Measurements from ENCODE around the gene ZNF474. TPM values are rescaled to one million over a fixed set of nuclear protein-coding genes. Genes with fewer than 3 reads are reported as not detected.
"Not testable (repeated sequence)": the region's sequence is repeated elsewhere in the genome, so short reads cannot be mapped to it uniquely, and the experiment has no call there.

The ZNF474 gene
- 0.59 TPM for polyA plus RNA-seq (ENCODE audit: insufficient read length)

DNA sequence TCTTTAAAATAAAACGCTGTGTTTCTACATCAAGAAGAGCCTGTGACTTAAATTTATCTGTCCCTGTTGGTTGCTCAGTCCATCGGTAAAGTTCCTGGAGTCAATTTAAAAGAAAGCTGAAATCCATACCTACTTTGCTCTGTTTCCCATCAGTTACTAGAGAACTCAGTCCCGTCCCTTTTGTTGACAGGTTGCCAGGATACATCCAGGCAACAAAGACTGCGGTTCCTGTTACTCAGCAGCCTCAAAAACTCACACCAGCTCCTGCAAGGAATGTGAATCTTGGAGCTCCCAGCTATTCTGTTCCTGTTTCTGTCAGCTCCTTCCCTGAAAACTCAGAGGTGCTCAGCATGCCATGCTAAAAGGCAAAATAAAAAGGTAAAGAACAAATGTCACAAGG, at the start of gene ZNF474:
ZNF474 (plus strand) TSS at position 241 of the 400 bp plus-strand sequence. CDS start 22,445 bp downstream, outside the sequence.
- peak; percentile 85 for DNase-seq

DNA sequence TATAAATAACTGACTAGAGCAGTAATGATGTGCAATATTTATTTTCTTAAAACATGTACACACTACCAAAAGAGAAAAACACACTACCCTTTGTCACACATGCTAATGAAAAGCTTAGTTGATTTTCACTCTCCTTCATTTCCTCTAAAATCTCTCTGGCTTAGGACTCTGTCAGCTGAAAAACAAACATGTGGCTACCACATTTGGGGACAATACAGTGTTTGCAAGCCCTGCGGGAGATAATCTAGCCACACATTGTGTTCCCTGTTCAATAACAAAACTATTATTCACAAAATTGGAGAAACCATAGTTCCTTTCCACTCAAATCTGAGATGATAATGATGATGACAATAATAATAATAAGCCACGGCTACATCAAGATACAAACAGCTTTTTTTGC, 47.8 kb upstream of the ZNF474 start:
- DNase-seq = no peak

DNA sequence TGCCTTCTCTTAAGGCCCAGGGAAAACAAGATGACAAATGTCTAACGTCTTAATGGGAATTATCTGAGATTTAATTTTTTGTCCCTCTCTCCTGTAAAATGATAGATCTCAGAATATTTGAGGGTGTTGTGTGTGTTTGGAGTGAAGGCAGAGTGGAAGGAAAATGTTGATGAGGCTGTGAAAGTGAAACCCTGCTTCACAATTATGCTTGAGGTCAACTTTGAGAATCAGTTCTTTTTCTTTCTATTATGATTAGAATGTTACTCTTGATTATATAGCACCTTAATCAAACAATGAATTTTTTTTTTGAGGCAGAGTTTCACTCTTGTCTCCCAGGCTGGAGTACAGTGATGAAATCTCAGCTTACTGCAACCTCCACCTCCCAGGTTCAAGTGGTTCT, 45.8 kb upstream of the ZNF474 start:
- no peak for DNase-seq

DNA sequence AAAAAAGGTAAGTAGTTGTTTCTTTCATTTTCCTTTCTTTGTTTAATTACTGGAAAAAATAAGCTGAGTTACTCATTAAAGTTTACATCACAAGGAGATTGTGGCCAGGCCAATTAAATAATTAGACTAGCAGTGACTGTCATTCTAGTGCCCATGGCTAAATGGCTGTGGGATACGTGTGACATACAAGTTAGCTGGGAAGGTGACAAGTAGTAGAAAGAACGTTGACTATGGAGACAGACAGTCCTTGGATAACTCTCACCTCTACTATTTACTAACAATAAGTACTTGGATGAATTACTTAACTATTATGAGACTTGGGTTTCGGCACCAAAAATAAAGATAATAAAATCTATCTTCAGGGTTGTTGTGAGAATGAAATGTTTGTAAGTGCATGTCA, 44.3 kb upstream of the ZNF474 start:
- no peak for DNase-seq

DNA sequence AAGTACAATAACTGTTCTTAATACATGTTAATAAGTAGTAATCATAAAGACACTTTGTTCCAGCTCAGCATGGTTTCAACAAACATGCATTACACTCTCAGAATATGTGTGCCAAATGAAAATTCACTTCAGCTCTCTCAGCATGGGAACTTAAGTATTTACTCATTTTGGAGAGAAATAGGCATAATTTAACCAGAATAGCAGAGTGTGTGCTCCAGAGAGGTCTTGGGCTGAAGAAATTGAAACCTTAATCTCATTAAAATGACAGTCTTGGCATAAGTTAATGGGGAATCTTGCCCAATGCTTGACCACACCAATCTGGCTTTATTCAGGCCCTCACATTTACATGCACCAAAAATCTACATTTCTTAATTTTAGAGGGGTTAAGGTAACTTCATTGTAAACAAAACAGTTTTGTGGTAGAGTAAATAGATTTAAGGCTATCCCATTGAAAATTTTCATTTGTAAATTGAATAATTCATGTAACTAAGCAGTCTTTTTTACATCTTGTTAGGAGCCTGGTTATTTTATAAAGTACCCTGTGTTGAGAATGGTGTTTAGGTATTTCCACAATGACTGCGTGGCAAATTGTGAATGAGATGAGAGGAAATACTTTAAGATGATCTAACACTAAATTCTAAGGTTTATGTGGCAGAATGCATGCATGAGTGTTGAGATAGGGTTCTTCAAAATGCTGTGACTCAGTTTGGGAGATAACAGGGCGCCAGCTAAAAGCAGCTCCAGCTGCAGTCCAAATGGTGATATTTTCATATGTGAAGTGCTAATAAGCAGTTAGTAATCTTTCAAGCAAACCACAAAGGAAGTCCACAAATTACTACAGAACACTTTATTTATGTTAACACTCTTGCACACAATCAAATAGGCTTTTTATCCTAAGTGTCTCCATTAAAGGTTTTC, 40.0 kb upstream of the ZNF474 start:
- no peak for DNase-seq

DNA sequence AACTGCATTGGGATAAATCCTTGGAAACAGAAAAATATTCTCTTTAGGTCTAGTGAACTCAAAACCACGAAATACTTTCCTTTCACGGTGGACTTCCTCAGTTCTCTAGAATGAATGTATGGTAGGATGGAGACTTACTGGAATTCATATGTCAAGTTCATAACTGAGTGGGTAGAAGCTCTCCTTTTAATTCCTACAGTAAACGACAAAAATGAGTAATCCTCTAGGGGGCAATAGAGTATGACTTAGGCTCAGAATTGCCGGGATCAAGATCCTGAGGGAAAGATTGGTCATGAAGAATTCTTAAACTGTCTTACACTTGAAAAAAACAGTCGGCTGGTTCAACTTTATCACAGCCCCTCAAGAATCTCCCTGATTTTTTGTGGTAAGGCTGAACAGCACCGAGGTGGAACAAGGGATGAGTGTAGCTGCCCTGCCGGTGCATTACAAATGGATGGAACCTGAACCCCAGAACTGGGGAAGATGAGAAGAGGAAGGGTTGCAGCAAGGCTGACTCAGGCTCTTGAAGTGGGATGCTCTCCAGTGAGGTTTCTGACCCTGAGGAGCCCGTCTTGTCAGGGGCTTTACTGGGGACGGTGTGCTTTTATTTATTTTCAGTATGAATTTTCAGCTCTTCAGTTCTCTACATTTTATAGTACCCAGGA, 37.3 kb upstream of the ZNF474 start:
- DNase-seq = no peak

DNA sequence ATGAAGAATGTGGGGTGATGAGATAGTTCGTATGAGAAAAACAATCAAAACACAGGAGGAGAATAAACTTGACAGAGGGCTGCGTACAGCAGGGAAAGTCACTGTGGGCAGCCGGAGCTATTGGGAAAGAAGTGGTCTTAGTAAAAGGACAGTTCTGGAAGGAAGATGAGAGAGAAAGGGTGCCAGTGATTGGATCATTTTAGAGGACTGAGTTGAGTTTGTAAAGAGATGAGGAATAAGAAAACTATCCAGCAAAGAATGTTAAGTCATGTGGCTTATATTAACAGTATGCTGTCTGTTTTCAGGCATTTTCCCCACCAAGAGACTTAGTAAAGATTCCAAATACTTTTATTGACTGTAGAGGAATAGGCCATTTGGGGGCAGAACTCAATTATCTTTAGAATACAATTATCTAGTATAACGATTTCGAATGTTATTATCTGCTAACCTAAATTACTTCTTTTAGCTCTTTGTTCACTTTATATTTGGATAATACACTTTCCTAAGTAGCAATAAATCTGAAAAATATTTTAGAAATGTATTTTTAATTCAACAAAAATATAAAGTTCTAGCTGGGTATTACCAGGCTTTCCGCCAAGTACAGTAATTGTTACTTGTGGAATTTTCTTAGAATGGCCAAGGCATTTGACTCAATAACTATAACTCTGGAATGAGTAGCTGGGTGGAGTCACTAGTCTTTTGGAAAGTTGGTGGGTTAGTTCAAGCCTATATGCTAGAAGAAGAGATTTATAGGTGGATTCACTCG, 35.7 kb upstream of the ZNF474 start:
- no peak for DNase-seq

DNA sequence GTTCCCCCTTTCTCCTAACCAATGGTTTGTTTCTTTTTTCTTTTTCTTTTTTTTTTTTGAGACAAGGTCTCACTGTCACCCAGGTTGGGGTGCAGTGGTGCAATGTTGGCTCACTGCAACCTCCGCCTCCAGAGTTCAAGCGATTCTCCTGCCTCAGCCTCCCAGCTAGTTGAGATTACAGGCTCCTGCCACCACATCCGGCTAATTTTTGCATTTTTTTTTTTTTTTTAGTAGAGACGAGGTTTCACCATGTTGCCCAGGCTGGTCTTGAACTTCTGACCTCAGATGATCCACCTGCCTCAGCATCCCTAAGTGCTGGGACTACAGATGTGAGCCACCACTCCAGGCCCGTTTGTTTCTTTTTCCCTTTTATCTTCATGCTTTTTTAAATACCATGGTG, 35.1 kb upstream of the ZNF474 start:
- not testable (repeated sequence) for DNase-seq

DNA sequence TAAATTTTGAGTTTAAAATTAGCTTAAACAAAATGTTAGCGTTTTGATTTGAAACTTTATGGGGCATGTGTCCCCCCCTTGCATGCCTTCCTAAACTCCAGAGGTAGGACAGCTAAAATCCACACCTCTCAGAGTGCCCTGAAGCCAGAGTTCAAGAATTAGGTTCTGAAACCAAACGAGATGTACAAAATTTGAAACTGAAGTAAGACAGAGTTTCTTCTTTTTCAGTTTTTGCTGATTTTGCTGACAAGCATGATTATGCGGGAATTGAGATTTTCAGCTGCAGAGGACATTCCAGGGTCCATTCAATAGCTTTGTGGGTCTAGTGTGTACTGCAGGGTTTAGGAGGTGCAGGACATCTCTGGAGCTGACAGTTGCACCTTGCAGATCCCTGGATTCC, 34.2 kb upstream of the ZNF474 start:
- DNase-seq = no peak

DNA sequence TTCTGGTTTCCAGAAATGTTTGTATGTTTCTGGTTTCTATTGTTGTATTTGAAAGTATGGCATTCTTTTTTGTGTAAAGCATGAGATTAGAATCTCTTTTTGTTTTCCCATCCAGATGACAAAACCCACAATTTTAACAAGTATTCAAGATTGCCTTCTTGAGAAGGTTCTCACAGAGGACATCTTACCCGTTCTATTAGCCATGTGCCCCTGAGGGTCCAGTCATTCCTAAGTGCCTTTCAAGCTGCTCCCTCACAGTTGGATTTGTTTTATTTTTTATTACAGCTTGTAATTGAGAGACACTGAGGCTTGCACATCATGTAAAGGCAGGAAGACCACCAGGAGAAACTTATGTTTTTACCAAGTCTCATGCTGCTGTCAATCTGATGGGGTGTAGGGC, 32.0 kb upstream of the ZNF474 start:
- DNase-seq = no peak

DNA sequence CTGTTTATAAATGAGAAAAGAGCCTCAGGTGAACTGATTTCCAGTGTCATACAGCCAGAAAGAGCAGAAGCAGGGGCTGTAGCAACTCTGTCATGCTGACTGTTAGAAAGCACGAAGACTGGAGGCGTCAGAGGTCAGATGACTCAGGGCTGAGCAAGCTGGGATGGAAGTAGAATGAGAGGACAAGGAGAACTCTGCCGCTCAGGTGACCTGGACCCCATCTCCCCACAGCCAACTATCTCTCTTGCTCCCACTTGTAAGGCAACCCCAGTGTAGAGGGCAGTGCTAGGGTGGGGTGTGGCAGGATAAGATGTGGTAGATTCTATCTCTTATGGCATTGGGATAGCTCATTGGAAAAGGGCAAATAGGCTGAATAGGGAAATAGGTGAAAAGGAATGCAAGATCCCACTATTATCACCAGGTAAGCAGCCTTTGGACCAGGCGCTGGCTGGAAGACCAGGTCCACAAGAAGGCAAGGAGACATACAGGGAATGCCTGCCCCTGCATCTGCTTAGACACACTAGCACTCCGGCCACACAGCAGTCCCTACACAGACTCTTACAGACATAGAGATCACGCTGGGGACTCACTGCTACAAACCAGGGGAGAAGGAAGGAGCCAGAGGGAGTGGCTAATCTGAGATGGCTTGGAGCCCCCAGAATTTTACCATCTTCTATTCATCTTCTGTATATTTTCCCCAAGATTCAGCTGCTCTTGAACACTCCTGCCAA, 30.1 kb upstream of the ZNF474 start:
- no peak for DNase-seq

DNA sequence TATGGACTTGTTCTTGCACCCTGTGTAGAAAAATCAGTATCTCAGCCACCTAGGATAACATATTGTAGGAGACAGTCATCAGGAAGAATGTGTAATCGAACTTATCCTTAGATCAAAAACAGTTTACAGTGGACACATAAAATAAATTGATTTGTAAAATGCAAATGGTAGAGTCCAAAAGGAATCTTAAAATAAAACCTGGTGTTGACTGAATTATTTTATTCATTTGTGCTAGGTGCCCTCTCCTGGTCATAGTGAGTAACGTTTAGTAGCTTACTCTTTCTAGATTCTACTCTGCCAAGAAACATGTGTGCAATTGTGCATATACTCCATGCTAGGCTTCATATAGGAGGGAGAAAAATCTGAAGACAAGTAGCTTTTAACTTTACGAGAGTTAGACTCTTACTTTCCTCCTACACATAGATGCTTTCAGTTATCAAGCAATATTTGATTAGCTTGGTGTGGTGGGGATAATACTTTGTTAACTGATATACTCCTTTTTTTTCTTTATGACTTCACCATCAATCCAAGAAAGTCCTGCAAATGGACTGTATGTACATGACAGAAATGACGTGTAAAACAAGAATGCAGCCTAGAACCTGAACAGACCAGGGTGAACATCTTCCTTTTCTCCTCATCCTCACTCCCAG, 27.6 kb upstream of the ZNF474 start:
- DNase-seq = no peak

DNA sequence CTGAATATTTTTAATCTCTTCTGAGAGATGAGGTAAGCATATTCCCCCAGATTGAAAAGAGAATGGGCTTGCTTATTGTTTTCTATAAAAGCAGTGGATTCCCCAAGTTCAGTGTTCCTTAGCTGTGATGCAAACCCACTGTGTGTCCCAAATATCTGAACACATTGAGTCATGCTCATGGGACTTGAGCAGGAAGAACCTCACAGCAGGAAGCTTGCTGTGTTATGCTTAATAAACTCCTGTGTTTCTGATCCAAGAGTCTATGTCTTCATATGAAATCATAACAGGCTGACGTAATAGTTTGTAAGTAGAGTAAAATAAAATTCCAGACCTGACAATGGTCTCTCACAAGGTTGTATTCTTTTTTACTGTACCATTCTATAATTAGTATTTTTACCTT, 26.5 kb upstream of the ZNF474 start:
- DNase-seq = no peak

DNA sequence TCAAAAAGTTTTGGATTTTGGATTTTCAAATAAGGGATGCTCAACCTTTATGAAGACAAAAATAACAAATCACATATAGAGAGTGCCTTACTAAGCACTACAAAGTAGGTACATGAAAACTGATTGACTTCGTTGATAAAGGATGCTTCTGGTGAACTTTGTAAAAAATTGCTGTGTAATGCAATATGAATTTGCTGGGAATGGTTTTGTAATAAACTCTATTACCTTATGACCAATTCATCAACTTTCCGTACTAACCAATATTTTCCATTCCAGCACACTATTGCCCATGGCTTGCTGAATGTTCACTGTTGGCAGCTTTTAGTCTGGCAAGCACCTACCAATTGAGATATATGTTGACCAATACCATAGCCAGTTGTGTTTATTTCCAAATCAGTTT, 23.4 kb upstream of the ZNF474 start:
- DNase-seq = no peak

DNA sequence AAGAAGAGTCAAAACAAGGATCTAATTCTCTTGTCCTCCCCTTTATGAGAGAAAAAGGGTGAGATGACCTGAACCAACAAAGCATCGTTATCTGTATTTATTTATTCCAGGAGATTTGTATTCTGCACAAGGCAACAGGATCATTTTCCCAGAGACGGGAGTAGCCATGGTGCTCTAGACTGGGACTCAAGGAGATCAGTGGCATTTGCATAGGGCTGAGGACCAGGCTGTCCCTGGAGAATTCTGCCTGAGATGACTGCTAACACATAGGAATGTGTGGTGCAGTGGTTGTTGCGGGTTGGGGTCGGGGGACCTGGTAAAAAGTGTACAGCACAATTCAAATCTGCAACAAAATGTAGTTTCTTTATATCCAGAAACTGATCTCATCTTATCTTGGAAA, 22.3 kb upstream of the ZNF474 start:
- DNase-seq = no peak

DNA sequence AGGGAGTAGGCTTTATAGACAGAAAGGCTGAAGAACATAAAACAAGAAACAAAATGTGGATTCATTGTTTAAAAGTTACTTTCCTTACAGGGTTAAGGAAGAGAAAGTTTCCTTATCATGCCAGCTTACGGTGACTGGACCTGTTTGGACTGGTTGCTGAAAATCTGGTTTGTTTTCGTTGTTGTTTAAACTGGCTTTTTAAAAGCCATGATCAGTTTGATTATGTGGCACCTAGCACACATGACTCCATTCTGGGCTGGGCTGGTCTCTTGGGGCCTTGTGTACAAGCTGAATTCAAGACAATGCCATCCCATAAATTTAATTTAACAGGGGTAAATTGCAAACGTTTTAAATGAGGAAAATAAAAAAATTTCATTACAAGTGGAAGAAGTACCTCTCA, 18.4 kb upstream of the ZNF474 start:
- no peak for DNase-seq

DNA sequence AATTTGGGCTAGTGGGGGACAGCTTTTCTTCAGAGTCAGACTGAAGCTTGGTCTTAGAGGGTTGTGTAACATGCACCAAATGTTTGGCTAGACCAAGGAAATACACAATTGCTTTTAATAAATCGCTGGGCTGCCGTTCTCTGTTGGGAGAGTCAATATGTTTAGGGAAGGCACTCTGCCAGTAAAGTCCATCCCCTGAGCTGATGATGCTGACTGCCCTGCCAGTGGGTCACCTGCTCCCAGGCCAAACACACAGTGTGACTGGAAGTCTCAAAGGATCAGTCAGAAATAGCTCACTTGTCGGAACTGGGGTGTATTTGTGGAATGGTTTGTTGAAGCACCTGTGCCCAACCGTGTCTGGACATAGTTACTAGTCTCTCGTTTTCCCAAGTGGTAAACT, 17.9 kb upstream of the ZNF474 start:
- DNase-seq = no peak

DNA sequence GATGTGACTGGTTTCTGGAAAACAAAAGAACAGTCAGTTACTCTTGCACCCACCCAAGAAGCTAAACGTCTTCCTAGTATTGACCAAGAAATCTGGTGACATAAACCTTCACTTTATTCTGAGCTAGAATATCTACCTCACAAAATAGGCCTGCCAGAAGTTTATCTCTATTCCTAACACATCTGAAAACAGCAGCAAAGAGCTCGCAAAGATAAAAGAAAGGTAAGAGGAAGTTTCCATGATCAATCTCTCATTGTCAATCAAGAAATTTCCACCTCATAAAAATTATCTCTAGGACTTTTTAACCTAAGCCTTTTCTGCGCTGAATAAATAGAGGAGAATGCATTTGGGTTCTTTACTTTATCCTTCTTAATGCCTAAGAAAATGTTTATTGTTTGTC, 17.3 kb upstream of the ZNF474 start:
- no peak for DNase-seq

DNA sequence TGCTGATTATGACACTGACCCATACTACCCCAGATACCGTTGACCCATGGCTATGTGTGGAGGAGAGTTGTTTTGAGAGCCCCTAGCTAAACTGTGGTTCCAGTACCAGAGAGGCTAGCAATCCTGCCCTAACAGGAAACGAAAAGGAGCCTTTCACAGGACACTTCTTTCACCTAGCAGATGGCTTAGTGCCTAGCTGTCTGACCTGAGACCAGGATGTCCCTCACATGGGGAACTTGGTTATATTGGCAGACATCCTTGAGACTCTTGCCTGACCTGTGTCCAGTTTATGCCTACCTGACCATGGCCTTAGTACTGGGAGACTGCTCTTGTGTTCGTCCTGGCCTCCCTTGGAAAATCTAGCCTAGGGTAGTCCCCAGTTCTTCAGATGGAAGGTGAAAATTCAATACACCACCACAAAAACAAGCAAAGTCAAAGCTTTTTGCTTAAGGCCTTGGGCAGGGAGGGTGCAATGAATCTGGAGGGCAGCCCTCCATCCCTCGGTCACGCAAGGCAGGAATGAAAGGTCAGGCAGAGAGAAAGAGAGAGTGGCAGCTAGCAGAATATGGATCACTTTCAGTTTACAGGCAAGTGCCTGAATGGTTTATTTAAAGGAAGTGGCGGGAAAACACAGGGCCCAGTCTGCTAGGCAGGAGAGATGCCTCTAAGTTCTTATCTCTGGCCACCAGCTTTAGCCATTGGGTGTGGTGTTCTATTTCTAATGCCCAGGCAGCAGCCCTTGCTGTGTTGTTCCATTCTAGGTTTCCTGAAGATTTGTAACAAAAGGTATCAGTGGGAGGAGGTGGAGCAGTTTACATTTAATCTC, 16.4 kb upstream of the ZNF474 start:
- DNase-seq = no peak

DNA sequence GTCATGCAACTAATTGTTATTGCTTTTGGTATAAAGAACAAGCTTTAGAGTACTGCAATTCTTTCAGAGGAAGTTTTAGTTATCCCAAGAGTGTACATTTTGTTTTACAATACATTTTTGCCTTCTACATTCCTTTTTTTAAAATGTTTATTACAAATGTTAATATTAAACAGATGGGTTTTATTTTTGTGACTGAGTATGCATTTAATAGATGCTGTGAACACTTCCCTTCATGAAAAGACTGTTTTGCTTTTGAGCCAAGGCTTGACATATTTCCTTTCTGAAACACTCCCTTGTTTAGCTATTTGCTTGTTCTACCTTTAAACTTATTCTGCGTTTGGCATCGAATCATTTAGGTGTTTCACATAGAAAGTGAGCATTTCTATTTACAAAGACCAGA, 14.8 kb upstream of the ZNF474 start:
- no peak for DNase-seq

DNA sequence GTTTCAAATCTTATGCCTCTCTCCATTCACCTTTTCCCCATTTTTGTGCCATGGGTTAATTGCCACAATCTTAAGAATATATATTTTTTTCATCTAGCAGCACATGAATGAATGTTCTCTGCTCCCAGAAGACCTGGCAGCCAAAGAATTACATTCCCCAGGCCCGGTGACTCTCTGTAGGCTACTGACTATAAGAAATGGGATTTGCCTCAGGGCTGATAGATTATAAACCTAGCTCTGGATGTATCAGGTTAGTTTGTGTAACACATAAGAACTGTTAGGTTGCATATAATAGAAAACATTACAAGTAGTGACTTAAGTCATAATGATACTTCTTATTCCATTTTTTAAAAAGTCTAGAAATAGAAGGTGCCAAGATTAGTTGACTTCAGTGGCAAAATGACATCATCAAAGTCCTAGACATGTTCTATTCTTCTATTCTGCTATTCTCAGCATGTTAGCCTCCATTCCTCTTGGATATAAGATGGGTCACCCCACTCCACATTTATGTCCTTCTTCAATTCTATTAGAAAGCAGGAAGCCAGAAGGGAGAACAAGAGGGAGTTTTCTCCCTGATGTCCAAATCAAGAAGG, 10.9 kb upstream of the ZNF474 start:
- no peak for DNase-seq

Data from hindlimb muscle (tissue), 1 donor.